Measurements from ENCODE around the gene ARPC5L.

Gene ARPC5L

DNA sequence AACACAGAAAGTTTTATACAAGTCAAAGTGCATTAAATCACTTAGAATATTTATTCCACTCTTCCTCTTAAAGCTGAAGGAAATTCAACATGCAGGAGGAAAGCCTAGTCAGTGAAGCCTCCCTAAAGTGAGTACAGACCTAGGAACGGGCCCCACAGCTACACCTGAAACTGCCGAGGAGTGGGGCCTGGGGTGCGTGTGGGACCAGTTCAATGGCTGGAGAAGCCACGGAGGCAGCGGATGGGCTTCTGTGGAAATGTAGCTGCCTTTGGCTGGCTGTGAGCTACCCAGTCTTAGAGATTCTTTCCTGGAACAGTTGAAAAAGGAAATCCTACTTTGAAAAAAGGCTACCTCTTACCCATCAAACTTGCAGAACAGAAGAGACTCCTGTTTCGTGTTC is 16.6 kb downstream of the ARPC5L start:
- DNase-seq (ENCODE audit: low read depth): no peak
- TF ChIP-seq, protein P1, sequence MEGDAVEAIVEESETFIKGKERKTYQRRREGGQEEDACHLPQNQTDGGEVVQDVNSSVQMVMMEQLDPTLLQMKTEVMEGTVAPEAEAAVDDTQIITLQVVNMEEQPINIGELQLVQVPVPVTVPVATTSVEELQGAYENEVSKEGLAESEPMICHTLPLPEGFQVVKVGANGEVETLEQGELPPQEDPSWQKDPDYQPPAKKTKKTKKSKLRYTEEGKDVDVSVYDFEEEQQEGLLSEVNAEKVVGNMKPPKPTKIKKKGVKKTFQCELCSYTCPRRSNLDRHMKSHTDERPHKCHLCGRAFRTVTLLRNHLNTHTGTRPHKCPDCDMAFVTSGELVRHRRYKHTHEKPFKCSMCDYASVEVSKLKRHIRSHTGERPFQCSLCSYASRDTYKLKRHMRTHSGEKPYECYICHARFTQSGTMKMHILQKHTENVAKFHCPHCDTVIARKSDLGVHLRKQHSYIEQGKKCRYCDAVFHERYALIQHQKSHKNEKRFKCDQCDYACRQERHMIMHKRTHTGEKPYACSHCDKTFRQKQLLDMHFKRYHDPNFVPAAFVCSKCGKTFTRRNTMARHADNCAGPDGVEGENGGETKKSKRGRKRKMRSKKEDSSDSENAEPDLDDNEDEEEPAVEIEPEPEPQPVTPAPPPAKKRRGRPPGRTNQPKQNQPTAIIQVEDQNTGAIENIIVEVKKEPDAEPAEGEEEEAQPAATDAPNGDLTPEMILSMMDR (conservative IDR thresholded peaks at IDR 0.05; ENCODE audit: low read depth, low read length): no peak

DNA sequence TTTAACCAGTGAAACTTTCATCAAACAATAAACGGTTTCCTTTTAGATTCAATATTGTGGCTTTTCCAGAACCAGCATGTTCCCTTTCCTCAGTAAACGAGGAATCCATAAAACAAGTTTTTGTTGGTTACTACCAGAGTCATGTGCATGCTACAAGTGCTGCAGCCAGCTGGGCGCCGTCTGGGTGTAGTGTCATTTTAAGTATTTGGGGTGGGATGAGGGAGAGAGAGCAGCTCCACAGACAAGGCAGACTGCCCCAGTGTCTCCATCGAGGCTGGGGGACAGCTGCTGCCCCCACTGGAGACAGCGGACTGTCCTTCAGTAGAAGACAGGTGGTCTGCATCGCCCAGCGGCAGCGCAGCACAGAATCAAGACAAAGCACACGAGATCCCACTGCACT is 17.3 kb downstream of the ARPC5L start:
- H3K4me3 ChIP-seq (ENCODE audit: low read depth, low read length): no peak overlapping the region
- TF ChIP-seq, protein P1 (conservative IDR thresholded peaks at IDR 0.05; ENCODE audit: low read depth, low read length): no peak
- DNase-seq (ENCODE audit: low read depth): no peak

More for the DNA sequence above, 16.6 kb downstream of the ARPC5L start:
- no peak overlapping the region for H3K4me3 ChIP-seq (ENCODE audit: low read depth, low read length)

DNA sequence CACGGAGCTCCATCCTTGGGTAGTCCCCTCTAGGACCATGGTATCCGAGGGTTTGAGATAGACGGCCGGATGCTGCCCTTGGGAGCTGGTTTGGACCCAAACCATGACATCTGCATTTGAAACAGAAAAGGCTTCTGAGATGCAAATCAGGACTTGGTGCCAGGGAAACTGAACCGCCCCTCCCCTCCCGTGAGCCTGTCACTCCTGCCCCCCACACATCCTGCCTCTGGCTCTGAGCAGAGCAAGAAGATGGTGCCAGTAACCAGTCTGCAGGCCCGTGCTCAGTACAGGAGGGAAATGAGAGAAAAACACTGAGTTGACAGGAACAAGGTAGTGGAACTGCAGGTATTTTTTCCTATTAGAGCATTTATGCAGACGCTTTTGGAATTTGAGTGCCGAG is 18.6 kb downstream of the ARPC5L start:
- TF ChIP-seq, protein P1 (conservative IDR thresholded peaks at IDR 0.05; ENCODE audit: low read depth, low read length): no peak
- DNase-seq (ENCODE audit: low read depth): no peak
- no peak overlapping the region for H3K4me3 ChIP-seq (ENCODE audit: low read depth, low read length)

DNA sequence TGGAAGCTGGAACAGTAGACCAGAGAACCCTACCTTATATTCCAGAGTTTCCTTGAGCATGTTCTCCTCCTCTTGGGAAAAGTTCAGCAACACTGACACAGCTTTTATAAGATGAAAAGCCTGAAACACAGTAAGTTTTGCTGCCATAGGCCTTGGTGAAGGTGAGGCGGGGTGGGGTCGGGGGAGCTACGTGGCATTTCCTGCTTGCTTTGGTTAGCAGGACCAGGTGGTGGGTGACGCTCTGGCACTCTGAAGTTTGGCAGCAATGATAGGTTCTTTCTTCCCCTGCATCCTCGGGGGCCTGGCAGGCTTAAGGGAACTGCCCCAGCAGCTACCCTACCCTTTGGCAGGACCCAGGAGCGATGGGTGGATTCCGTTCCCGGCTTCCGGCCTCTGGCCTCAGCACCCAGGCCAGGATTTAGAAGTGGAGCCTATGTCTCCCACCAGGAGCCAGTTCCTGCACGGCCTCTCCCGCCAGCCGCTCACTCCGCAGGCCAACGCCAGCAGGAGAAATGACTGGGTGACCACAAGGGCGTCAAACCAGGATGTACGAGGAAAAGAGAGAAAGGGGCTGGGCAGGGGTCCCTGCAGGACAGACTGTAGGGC is 19.3 kb downstream of the ARPC5L start:
- no peak for DNase-seq (ENCODE audit: low read depth)

DNA sequence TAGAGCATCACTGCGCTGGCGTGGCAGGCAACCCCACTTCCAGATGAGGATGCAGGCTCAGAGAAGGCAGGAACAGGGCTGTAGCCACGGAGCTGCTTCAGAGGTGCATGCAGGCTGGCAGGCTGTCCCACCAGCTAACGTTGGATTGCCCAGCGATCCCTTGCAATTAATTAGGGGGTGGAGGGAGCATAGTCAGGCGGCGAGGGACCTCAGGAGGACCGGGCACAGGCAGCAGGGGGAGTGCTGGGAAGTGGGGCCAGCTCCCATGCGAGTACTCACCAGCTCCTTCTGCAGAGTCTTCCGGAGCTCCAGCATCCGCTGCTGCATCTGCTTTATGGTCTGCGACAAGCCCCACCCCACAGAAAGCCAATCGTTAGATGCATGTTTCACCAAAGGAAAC is 20.3 kb downstream of the ARPC5L start:
- H3K4me3 ChIP-seq (ENCODE audit: low read depth, low read length): no peak overlapping the region
- TF ChIP-seq, protein P1 (conservative IDR thresholded peaks at IDR 0.05; ENCODE audit: low read depth, low read length): no peak
- DNase-seq (ENCODE audit: low read depth): no peak

More for the DNA sequence above, 19.3 kb downstream of the ARPC5L start:
- H3K4me3 ChIP-seq (ENCODE audit: low read depth, low read length): no peak overlapping the region
- TF ChIP-seq, protein P1 (conservative IDR thresholded peaks at IDR 0.05; ENCODE audit: low read depth, low read length): no peak

DNA sequence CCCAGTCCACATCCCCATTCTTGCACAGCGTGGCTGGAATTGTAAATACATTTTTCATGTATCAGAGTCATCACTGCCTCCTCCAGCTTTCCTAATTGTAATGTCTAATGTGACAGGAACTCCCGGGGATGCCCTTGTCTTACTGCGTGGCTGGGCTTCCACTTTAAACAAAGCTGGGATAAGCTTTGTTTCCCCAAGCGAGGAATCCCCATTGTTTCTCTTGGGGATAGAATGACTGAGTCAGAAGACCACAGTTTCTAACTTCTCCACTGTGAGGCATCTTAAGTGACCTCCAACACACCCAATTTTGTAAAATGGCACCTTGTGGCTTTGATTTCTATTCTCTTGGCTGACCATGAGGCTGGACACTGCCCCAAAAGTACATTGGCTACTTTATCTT is 22.4 kb downstream of the ARPC5L start:
- DNase-seq (ENCODE audit: low read depth): no peak
- no peak overlapping the region for H3K4me3 ChIP-seq (ENCODE audit: low read depth, low read length)
- TF ChIP-seq, protein P1 (conservative IDR thresholded peaks at IDR 0.05; ENCODE audit: low read depth, low read length): no peak

DNA sequence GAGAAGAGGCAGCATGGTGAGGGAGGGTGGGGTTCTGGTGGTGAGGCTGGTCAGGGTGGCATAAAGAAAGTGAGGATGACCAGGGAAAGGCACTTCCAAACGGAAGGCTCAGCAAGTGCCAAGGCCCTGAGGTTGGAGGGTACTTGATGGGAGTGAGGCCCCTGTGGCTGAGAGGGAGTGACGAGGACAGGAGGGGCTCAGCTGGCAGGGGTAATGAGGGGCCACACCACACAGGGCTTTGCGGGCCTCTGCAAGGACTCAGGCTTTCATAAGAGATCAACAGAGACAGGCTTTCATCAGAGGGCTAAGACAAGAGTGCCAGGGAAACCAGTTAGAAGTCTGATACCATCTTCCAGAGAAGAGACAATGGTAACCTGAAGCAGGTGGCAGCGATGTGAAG is 23.6 kb downstream of the ARPC5L start:
- TF ChIP-seq, protein P1 (conservative IDR thresholded peaks at IDR 0.05; ENCODE audit: low read depth, low read length): no peak
- H3K4me3 ChIP-seq (ENCODE audit: low read depth, low read length): no peak overlapping the region

More for the DNA sequence above, 23.6 kb downstream of the ARPC5L start:
- DNase-seq (ENCODE audit: low read depth): no peak

Measured in choroid plexus epithelial cell (primary cell).